GM21619 (cell line): ENCODE data around the gene NACA2.
"Not testable (repeated sequence)": the region's sequence is repeated elsewhere in the genome, so short reads cannot be mapped to it uniquely, and the experiment has no call there.

Experiments used
- ATAC-seq: cut with Tn5 transposase; IDR thresholded peaks from one replicate; pipeline ENCODE4 v1.9.1; 2021; ENCODE audit not compliant: unreplicated experiment

The NACA2 gene

GRCh38 chr17:61579347-61579746 lies 11.7 kb downstream of the NACA2 start:
- ATAC-seq, result no peak

GRCh38 chr17:61578645-61579044 lies 12.4 kb downstream of the NACA2 start:
- no peak for ATAC-seq

- ATAC-seq, result no peak
These were observed 15.0 kb downstream of the NACA2 start for GRCh38 chr17:61575983-61576382.

- ATAC-seq, result no peak
These were observed 15.6 kb downstream of the NACA2 start for GRCh38 chr17:61575352-61575975.

GRCh38 chr17:61574542-61575351 lies 16.3 kb downstream of the NACA2 start:
- no peak for ATAC-seq

GRCh38 chr17:61572547-61572946 lies 18.5 kb downstream of the NACA2 start:
- ATAC-seq, result not testable (repeated sequence)

- ATAC-seq, result no peak
These were observed 19.4 kb downstream of the NACA2 start for GRCh38 chr17:61571624-61572023.

GRCh38 chr17:61570118-61570517 lies 20.9 kb downstream of the NACA2 start:
- no peak for ATAC-seq

GRCh38 chr17:61569525-61569924 lies 21.5 kb downstream of the NACA2 start:
- not testable (repeated sequence) for ATAC-seq

GRCh38 chr17:61568219-61569072 lies 22.6 kb downstream of the NACA2 start:
- ATAC-seq, result no peak

- no peak for ATAC-seq
These were observed 23.8 kb downstream of the NACA2 start for GRCh38 chr17:61567045-61567802.

- ATAC-seq, result not testable (repeated sequence)
These were observed 24.6 kb downstream of the NACA2 start for GRCh38 chr17:61566448-61566847.

GRCh38 chr17:61565850-61566249 lies 25.2 kb downstream of the NACA2 start:
- ATAC-seq, result not testable (repeated sequence)

- no peak for ATAC-seq
These were observed 25.8 kb downstream of the NACA2 start for GRCh38 chr17:61565213-61565612.

- no peak for ATAC-seq
These were observed 28.7 kb downstream of the NACA2 start for GRCh38 chr17:61562287-61562686.

GRCh38 chr17:61561354-61561753 lies 29.7 kb downstream of the NACA2 start:
- no peak for ATAC-seq

- no peak for ATAC-seq
These were observed 30.9 kb downstream of the NACA2 start for GRCh38 chr17:61560071-61560470.

- ATAC-seq, result no peak
These were observed 34.5 kb downstream of the NACA2 start for GRCh38 chr17:61556224-61557188.

- ATAC-seq, result no peak
These were observed 35.9 kb downstream of the NACA2 start for GRCh38 chr17:61555127-61555566.

GRCh38 chr17:61554209-61554608 lies 36.8 kb downstream of the NACA2 start:
- no peak for ATAC-seq
